Hepatocyte (in vitro differentiated cells): ENCODE data around the gene NHS. TPM values are rescaled to one million over a fixed set of nuclear protein-coding genes. Genes with fewer than 3 reads are reported as not detected.

Experiments
- DNase-seq: peaks from one replicate; pipeline ENCODE4 v3.0.0-alpha.2; 2016; ENCODE audit warnings: low spot score
- H2AFZ ChIP-seq: fragments of 200-600 bp; sonication (generic); 2 replicates; pipeline ENCODE4 v1.6.0; 2016; ENCODE audit warnings: antibody characterized with exemption, mild to moderate bottlenecking
- H3K27ac ChIP-seq: fragments of 200-600 bp; sonication (generic); 2 replicates; pipeline ENCODE4 v1.5.1; 2016; ENCODE audit warnings: mild to moderate bottlenecking
- H3K27me3 ChIP-seq: fragments of 200-600 bp; sonication (generic); 2 replicates; pipeline ENCODE4 v1.6.1; 2016
- H3K36me3 ChIP-seq: fragments of 200-600 bp; sonication (generic); replicated peaks from 2 replicates; pipeline ENCODE4 v1.5.1; 2016; ENCODE audit warnings: low read depth; ENCODE audit not compliant: insufficient read depth
- H3K4me1 ChIP-seq: fragments of 200-600 bp; sonication (generic); 2 replicates; pipeline ENCODE4 v1.5.1; 2016; ENCODE audit warnings: mild to moderate bottlenecking, moderate library complexity; ENCODE audit not compliant: insufficient read depth
- H3K4me2 ChIP-seq: fragments of 200-600 bp; sonication (generic); 2 replicates; pipeline ENCODE4 v1.6.0; 2016
- H3K4me3 ChIP-seq: fragments of 200-600 bp; sonication (generic); 2 replicates; pipeline ENCODE4 v1.5.1; 2016; ENCODE audit warnings: mild to moderate bottlenecking
- H3K79me2 ChIP-seq: fragments of 200-600 bp; sonication (generic); 2 replicates; pipeline ENCODE4 v1.6.0; 2017; ENCODE audit warnings: mild to moderate bottlenecking
- H3K9me2 ChIP-seq: fragments of 200-600 bp; sonication (generic); replicated peaks from 2 replicates; pipeline ENCODE4 v1.6.0; 2017; ENCODE audit warnings: mild to moderate bottlenecking; ENCODE audit not compliant: insufficient read depth
- H3K9me3 ChIP-seq: fragments of 200-600 bp; sonication (generic); 2 replicates; pipeline ENCODE4 v1.5.1; 2016; ENCODE audit warnings: low read depth, mild to moderate bottlenecking
- H4K20me1 ChIP-seq: fragments of 200-600 bp; sonication (generic); 2 replicates; pipeline ENCODE4 v1.6.0; 2016; ENCODE audit warnings: mild to moderate bottlenecking; ENCODE audit not compliant: insufficient read depth, poor library complexity, severe bottlenecking
- EZH2 ChIP-seq: fragments of 200-600 bp; sonication (generic); IDR thresholded peaks from 2 replicates; pipeline ENCODE4 v1.6.1; 2016; ENCODE audit warnings: antibody characterized with exemption, mild to moderate bottlenecking, borderline replicate concordance
- EZH2phosphoT487 ChIP-seq: fragments of 200-600 bp; sonication (generic); IDR thresholded peaks from one replicate; pipeline ENCODE4 v1.6.1; 2018; ENCODE audit warnings: antibody characterized with exemption, mild to moderate bottlenecking, low read depth, moderate library complexity; ENCODE audit not compliant: unreplicated experiment, severe bottlenecking
- WGBS: methylation state at CpG from one replicate; pipeline ENCODE4 v1.1.6; 2016; ENCODE audit warnings: low lambda C conversion rate; ENCODE audit errors: missing lambda C conversion rate; 5-methylcytosine and 5-hydroxymethylcytosine counted together
- polyA plus RNA-seq: library from polyadenylated mRNA; unstranded; fragments of >200 nt; fragmentation: Nextera tagmentation; extraction: Ambion mirVana; gene quantifications from 2 replicates; pipeline ENCODE4 v1.2.1, GENCODE V29; 2016
- total RNA-seq: library from RNA; depleted of rRNA; stranded (reverse); fragments of >200 nt; gene quantifications from 2 replicates; pipeline ENCODE4 v1.2.3, GENCODE V29; 2014
- TF ChIP-seq, protein P1 (sequence below): fragments of 200-600 bp; sonication (generic); IDR thresholded peaks from 2 replicates; pipeline ENCODE4 v1.5.1; 2016; ENCODE audit warnings: antibody characterized with exemption, mild to moderate bottlenecking; ENCODE audit not compliant: poor library complexity

The NHS gene
- total and polyA plus RNA-seq, 2 experiments from 2014 or later, result 0.35 to 3.1 TPM

DNA sequence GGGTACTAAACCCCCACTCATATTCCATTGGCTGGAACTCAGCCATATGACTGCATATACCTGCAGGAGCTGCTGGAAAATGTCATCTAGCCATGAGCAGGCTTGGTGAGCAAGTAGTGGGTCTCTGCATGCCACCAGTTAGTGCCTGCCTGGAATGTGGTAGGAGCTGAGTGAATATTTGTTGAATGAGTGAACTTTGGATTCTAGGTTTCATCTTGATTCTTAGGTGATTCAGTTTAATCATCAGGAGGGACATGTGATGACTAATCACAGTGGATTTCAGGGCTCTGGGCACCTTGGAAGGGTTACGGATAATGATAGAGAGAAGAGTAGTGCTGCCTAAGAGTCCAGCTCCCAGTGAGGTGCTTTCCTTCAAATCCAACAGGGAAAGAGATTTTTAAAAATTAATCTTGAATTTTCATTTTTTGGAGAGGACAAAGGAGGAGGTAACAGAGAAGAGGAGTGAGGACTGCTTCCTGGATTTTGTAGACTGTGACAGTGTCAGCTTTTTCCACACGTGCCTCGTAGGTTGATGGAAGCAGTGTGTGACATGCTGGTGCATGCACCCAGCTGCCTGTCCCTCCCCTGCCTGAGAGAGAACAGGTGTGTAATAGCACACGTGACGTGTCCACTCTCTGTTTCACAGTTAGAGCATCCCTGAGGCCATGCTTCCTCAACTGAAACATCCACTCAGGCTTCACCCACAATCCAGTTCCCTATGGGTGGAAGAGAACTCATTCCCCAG, 30.4 kb downstream of the NHS start:
- Histone ChIP-seq H2AFZ (no peak overlapping the region), H3K9me2 (no peaks in the 10 kb centered on the region), H3K27ac (peak overlapping the region; percentile 27), H3K36me3 (no peaks in the 10 kb centered on the region), H3K79me2 (no peaks in the 10 kb centered on the region), H4K20me1 (no peaks in the 10 kb centered on the region), H3K4me2 (no peak overlapping the region), H3K4me1 (no peaks in the 10 kb centered on the region), H3K4me3 (no peak overlapping the region), H3K9me3 (no peaks in the 10 kb centered on the region), H3K27me3 (no peaks in the 10 kb centered on the region)
- TF ChIP-seq EZH2 (no peak), EZH2phosphoT487 (no peak)
- TF ChIP-seq, protein P1, sequence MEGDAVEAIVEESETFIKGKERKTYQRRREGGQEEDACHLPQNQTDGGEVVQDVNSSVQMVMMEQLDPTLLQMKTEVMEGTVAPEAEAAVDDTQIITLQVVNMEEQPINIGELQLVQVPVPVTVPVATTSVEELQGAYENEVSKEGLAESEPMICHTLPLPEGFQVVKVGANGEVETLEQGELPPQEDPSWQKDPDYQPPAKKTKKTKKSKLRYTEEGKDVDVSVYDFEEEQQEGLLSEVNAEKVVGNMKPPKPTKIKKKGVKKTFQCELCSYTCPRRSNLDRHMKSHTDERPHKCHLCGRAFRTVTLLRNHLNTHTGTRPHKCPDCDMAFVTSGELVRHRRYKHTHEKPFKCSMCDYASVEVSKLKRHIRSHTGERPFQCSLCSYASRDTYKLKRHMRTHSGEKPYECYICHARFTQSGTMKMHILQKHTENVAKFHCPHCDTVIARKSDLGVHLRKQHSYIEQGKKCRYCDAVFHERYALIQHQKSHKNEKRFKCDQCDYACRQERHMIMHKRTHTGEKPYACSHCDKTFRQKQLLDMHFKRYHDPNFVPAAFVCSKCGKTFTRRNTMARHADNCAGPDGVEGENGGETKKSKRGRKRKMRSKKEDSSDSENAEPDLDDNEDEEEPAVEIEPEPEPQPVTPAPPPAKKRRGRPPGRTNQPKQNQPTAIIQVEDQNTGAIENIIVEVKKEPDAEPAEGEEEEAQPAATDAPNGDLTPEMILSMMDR, result no peak
- WGBS, result 72% methylated on average over 5 of the region's 5 CpGs
- peak; percentile 20 for DNase-seq

DNA sequence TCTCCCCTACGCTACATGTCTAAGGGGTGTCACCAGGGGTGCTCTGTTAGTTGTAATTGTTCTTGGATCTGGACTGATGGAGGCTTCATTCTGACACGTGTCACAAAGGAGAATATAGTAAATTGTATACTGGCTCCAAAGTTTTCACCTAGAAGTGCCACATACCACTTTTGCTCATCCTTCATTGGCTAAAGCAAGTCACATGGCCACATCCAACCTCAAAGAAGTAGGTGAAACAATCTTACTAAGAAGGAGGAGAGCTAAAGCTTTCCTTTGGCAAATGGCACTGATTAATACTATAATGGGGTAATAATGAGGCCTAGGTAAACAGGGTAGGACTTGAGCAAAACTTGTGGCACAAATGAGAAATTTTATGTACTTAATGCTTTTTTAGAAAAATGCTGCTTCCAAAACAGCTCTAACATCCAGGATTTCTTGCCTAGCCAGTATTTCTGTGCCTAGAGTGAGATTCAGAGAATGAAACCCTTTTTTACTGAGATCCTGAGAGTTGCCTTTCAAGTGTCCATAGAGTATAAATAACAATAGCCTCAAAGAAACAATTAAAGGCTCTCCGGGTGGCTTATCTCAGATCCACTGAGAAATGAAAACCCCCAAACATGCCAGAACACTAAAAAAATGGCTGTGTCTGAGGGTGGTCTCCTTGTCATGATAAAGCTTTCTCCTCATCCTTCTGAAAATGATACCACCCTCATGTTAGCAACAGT, 34.7 kb downstream of the NHS start:
- Histone ChIP-seq H3K4me1 (no peaks in the 10 kb centered on the region), H3K9me3 (no peaks in the 10 kb centered on the region), H3K79me2 (no peaks in the 10 kb centered on the region), H3K4me3 (no peak overlapping the region), H4K20me1 (no peaks in the 10 kb centered on the region), H3K9me2 (no peaks in the 10 kb centered on the region), H3K36me3 (no peaks in the 10 kb centered on the region), H3K27me3 (no peaks in the 10 kb centered on the region), H3K4me2 (no peak overlapping the region), H3K27ac (no peak overlapping the region), H2AFZ (no peak overlapping the region)
- DNase-seq, result no peak
- WGBS, result 68% methylated on average over 3 of the region's 3 CpGs
- TF ChIP-seq, protein P1, result no peak
- no peak for TF ChIP-seq EZH2phosphoT487
- TF ChIP-seq EZH2, result no peak

DNA sequence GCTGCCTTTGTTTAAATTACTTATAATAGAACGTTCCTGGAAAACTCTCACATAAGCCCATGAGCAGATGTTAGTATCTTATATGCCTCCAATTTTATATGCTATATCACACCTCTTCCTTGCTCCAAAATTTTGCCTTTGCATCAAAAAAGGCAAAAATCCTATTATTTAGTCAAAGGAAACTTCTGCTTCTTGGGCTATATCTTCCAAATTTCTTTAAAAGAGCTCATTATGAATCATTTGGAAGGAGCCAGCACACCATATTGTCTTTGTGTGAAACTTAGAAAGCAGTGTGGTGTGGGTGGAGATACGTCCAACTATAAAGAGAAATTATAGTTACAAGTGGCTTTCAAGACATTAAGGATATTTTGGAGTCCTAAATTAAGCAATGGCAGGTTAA, 35.7 kb downstream of the NHS start:
- H4K20me1 ChIP-seq, result no peaks in the 10 kb centered on the region
- no peaks in the 10 kb centered on the region for H3K4me1 ChIP-seq
- H3K27me3 ChIP-seq, result no peaks in the 10 kb centered on the region
- H3K27ac ChIP-seq, result no peak overlapping the region
- no peak for DNase-seq
- WGBS, result 51% methylated on average over 2 of the region's 2 CpGs
- H2AFZ ChIP-seq, result no peak overlapping the region
- TF ChIP-seq, protein P1, result no peak
- no peaks in the 10 kb centered on the region for H3K79me2 ChIP-seq
- no peak overlapping the region for H3K4me3 ChIP-seq
- H3K4me2 ChIP-seq, result no peak overlapping the region
- H3K36me3 ChIP-seq, result no peaks in the 10 kb centered on the region
- H3K9me2 ChIP-seq, result no peaks in the 10 kb centered on the region
- H3K9me3 ChIP-seq, result no peaks in the 10 kb centered on the region
